Measurements from ENCODE around the gene SERTAD3. TPM values are rescaled to one million over a fixed set of nuclear protein-coding genes. Genes with fewer than 3 reads are reported as not detected.
"Not testable (repeated sequence)": the region's sequence is repeated elsewhere in the genome, so short reads cannot be mapped to it uniquely, and the experiment has no call there.

The SERTAD3 gene
- total and polyA plus RNA-seq, 2 experiments from 2014 or later, result 44.4 to 73.8 TPM

- Histone ChIP-seq H3K36me3 (peaks cover 20% of the 10 kb centered on the region), H3K4me1 (ENCODE audit: low read depth) (peaks cover 14% of the 10 kb centered on the region), H3K4me3 (no peak overlapping the region), H3K9me3 (ENCODE audit: low read depth) (no peaks in the 10 kb centered on the region), H3K27me3 (no peaks in the 10 kb centered on the region), H3K27ac (no peak overlapping the region)
- no peak for TF ChIP-seq CTCF (IDR thresholded peaks at IDR 0.05; ENCODE audit: low read depth, low read length)
- DNase-seq (ENCODE audit: low read depth in 1 of 2, low spot score in 1 of 2), result no peak
Measured at GRCh38 chr19:40438284-40438683, 5.9 kb downstream of the SERTAD3 start.

- H3K27ac ChIP-seq, result peak overlapping the region; percentile 96
- no peaks in the 10 kb centered on the region for H3K9me3 ChIP-seq (ENCODE audit: low read depth)
Measured at GRCh38 chr19:40433391-40434216, 10.5 kb downstream of the SERTAD3 start.

DNA sequence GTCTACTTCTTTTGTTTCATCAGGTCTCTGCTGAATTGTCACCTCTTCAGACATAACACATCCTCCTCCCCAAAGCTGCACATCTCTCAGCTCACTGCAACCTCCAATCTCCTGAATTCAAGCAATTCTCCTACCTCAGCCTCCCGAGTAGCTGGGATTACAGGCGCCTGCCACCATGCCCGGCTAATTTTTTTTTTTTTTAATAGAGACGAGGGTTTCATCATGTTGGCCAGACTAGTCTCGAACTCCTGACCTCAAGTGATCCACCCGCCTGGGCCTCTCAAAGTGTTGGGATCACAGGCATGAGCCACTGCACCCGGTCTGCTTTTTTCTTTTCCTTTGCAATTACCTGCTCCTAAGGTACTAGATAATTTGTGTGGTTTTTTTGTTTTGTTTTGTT lies 11.4 kb downstream of the SERTAD3 start:
- not testable (repeated sequence) for H3K27me3 ChIP-seq; H3K36me3 ChIP-seq; H3K9me3 ChIP-seq (ENCODE audit: low read depth); DNase-seq (ENCODE audit: low read depth in 1 of 2, low spot score in 1 of 2)
- Histone ChIP-seq H3K4me1 (ENCODE audit: low read depth) (peaks cover 16% of the 10 kb centered on the region), H3K27ac (peak overlapping the region; percentile 96), H3K4me3 (peak overlapping the region; percentile 10)

More at GRCh38 chr19:40433391-40434216, 10.5 kb downstream of the SERTAD3 start:
- TF ChIP-seq CTCF (IDR thresholded peaks at IDR 0.05; ENCODE audit: low read depth, low read length), result no peak
- Histone ChIP-seq H3K36me3 (no peaks in the 10 kb centered on the region), H3K4me1 (ENCODE audit: low read depth) (peaks cover 16% of the 10 kb centered on the region), H3K27me3 (no peaks in the 10 kb centered on the region), H3K4me3 (peak overlapping the region; percentile 10)
- DNase-seq (ENCODE audit: low read depth in 1 of 2, low spot score in 1 of 2), result peak; percentile 93 to 97

- peak overlapping the region; percentile 96 for H3K27ac ChIP-seq
- no peaks in the 10 kb centered on the region for H3K9me3 ChIP-seq (ENCODE audit: low read depth)
- no peak for DNase-seq (ENCODE audit: low read depth in 1 of 2, low spot score in 1 of 2)
- no peak overlapping the region for H3K4me3 ChIP-seq
- H3K4me1 ChIP-seq (ENCODE audit: low read depth), result peaks cover 16% of the 10 kb centered on the region
- no peaks in the 10 kb centered on the region for H3K36me3 ChIP-seq
- no peak for TF ChIP-seq CTCF (IDR thresholded peaks at IDR 0.05; ENCODE audit: low read depth, low read length)
- no peaks in the 10 kb centered on the region for H3K27me3 ChIP-seq
Measured at GRCh38 chr19:40431698-40432097, 12.4 kb downstream of the SERTAD3 start.

GRCh38 chr19:40430242-40430641 lies 13.9 kb downstream of the SERTAD3 start:
- not testable (repeated sequence) for DNase-seq (ENCODE audit: low read depth in 1 of 2, low spot score in 1 of 2); H3K36me3 ChIP-seq; H3K4me3 ChIP-seq; H3K27me3 ChIP-seq; H3K9me3 ChIP-seq (ENCODE audit: low read depth); H3K27ac ChIP-seq
- H3K4me1 ChIP-seq (ENCODE audit: low read depth), result peaks cover 16% of the 10 kb centered on the region

- H3K4me3 ChIP-seq; DNase-seq (ENCODE audit: low read depth in 1 of 2, low spot score in 1 of 2); H3K27ac ChIP-seq; H3K27me3 ChIP-seq; H3K9me3 ChIP-seq (ENCODE audit: low read depth); H3K36me3 ChIP-seq: not testable (repeated sequence)
- H3K4me1 ChIP-seq (ENCODE audit: low read depth), result peaks cover 17% of the 10 kb centered on the region
Measured at GRCh38 chr19:40428197-40428596, 15.9 kb downstream of the SERTAD3 start.

- peak; percentile 55 for TF ChIP-seq CTCF (IDR thresholded peaks at IDR 0.05; ENCODE audit: low read depth, low read length)
- H3K9me3 ChIP-seq (ENCODE audit: low read depth), result no peaks in the 10 kb centered on the region
- H3K36me3 ChIP-seq, result no peaks in the 10 kb centered on the region
- peak within 1 kb of the TSS; percentile 81 for H3K4me3 ChIP-seq
- peak within 1 kb of the TSS; percentile 98 for H3K27ac ChIP-seq
- H3K4me1 ChIP-seq (ENCODE audit: low read depth), result peaks cover 18% of the 10 kb centered on the region
- DNase-seq (ENCODE audit: low read depth in 1 of 2, low spot score in 1 of 2), result peak; percentile 100
- H3K27me3 ChIP-seq, result no peaks in the 10 kb centered on the region
Measured at GRCh38 chr19:40425450-40426287, 18.5 kb downstream of the SERTAD3 start, which contains the start of gene SERTAD1. TSS of gene SERTAD1 (minus strand) at chr19:40425992. CDS start at chr19:40423546, 2,446 bp downstream.

All from cardiac muscle cell (in vitro differentiated cells and primary cell).